ENCODE results near the gene TSKU.
"Not testable (repeated sequence)": the region's sequence is repeated elsewhere in the genome, so short reads cannot be mapped to it uniquely, and the experiment has no call there.

TSKU gene, protein sequence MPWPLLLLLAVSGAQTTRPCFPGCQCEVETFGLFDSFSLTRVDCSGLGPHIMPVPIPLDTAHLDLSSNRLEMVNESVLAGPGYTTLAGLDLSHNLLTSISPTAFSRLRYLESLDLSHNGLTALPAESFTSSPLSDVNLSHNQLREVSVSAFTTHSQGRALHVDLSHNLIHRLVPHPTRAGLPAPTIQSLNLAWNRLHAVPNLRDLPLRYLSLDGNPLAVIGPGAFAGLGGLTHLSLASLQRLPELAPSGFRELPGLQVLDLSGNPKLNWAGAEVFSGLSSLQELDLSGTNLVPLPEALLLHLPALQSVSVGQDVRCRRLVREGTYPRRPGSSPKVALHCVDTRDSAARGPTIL

DNA sequence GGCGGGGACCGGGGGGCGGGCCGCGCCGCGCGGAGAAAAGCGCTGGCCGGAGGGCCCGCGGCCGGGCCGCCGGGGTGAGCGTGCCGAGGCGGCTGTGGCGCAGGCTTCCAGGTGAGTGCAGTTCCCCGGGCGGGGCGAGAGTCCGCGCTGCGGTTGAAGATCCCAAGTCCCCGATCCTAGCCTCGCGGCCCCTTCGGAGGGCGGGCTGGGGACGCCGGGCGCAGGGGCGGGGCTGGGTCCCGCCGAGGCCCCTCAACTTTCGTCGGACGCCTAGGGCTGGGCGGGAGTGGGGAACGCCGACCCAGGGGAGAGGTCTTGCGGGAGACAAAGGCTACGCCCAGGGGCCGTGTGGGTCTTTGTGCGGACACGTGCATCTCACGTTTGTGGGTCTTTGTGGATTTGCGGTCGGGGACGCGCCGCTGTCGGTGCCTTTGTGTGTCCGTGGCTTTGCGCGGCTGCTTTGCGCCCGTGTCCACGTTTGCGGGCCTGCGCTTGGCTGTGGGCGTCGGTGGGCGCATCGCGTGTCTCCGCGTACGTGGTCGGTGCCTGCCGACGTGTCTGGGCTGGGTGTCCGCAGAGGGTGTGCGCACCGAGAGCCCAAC, at the start of gene TSKU:
TSS of gene TSKU (plus strand) at position 63 of the 602 bp plus-strand sequence. CDS start 12,261 bp downstream, outside the sequence.
- no peak for FAIRE-seq

DNA sequence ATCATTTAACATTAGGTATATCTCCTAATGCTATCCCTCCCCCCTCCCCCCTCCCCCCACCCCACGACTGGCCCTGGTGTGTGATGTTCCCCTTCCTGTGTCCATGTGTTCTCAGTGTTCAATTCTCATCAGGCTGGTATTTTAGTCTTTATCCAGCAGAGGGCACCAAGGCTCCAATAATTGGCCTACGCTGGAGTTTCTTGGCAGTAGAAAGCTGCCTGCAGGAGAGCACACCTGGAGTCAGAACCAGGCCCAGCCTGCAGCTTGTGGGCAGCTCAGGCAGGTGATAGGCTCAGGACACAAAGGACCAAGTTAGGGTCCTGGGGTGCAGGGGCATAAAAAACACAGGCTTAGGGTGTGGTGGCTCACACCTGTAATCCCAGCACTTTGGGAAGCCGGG, 49.2 kb upstream of the TSKU start:
- FAIRE-seq = not testable (repeated sequence)

DNA sequence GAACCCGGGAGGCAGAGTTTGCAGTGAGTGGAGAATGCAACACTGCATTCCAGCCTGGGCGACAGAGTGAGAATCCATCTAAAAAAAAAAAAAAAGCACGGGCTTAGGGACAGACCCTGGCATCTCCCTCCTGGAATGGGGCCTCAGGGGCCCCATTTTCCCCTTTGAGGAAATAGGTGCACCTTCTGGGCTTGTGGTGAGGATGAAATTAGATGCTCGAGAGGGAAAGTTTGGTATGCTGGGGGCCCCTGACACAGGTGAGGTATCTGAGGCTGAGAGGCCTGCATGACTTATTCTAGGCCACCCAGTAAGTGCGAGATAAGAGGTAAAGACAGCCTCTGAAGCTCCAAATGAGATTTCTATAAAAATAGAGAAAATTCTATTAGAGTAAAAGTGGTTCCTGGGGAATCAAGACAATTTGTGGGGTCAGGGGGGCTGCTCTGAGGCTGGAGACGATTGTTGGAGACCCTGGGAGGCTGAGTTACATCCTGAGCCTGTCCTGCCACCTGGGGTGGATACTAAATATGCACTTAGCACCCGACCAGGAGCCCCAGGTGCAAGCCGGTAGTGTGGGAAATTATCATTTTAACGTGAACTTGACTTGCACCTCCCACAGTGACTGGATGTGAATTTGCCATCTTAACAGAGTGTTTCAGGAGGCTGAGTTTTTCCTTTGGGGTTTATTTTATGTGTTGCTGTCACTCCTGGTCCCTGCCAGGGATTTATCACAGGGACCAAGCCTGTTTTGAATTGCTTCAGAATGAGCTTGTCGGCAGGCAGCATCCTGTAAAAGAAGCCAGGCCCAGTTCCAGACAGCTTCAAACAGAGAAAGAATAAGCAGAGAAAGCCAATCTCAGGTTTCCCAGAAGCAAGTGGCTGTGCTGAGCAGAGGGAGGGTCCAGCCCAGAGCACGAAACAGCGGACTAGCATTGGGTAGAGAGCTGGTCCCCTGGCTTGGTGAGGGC, 48.4 kb upstream of the TSKU start:
- no peak for FAIRE-seq

DNA sequence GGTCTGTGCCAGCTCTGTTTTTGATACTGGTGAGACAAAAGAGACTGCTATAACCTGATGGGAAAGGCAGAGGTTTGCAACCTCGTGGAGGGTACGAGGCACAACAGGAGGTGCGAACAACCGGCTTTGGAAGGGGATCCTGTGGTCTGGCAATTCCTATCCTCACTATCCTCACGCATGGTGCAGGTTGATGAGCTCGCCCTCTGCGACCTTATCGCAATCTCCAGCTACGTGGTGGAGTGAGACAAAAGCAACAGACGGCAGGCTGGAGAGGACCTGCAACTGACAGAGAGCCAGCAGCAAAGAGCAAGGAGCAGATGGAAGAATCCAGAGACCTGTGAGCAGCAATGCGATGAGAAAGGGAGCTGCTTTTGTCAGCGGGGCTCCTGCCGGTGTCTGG, 47.3 kb upstream of the TSKU start:
- FAIRE-seq = no peak

DNA sequence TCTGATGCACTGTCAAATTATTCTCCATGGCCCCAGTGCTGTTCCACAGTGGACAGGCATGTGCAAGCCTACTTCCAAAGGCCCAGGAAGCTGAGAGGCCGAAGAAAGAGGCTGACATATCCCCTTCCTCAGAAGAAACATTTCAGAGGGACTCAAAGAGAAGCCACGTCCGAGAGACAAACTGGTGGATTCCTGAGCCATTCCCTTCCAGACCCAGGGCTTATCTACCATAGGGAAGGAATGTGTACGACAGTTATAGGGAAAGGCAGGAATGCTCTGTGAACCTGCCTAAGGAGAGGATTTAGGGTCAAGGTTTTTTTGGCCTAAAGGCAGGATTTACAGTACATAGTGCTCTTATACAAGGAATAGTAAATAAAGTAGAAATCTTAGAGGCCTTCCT, 46.9 kb upstream of the TSKU start:
- no peak for FAIRE-seq

DNA sequence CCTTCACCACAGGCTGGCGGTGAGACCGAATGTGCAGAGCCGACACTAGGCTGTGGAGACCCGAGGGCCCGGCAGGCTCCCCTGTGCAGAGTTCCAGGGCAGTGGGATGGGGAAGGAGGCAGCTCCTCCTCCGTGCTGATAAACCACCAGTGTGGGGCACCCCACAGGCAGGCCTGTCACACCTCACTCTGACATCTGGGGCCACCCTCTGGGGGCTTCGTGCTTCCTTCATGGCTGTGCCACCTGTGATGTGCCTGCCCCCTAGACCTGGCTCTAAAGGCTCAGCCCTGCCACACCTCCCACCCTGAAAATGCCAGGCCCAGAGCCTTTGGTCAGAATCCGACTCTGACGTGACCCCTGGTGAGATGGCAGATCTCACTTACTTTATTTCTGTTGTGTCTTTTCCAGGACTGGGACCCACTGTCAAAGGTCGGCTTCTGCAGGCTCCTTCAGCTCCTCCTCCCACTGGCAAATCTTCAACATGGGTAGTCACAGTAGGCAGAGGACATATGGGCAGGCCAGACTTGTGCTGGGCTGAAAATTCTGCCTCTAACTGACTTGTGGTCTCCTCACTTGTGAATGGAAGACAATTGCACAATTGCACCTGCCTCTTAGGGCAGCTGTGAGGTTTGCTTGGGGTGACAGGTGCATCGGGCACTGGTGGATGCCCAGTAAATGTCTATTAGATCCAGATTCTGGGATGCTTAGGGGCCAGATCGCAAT, 46.2 kb upstream of the TSKU start:
- no peak for FAIRE-seq

DNA sequence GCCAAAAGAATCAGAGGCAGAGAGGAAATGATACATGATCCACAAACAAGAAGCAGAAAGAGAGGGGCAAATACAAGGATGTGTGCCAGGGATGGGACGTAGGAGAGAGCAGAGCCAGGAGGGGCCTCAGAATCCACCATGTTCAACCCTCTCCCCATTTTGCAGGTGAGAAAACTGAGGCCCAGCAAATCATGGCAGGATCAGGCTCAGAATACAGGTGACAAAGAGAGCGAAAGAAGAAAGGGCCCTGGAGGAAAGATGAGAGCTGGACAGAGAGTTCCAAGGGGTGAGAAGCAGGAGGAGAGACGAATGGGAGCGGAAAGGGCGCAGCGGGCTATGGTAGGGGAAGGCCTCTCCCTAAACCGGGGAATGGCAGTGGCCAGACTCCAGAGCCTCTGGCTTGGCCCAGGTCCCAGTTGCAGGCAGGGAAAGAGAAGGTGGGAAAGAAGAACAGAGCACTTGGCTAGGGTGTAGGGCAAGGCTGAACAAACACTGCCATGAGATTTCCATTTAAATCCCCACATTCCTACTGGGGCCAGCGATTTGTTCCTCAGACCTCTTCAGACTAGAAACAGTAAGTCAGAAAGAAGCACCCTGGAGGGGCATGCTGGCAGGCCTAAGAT, 44.4 kb upstream of the TSKU start:
- no peak for FAIRE-seq

DNA sequence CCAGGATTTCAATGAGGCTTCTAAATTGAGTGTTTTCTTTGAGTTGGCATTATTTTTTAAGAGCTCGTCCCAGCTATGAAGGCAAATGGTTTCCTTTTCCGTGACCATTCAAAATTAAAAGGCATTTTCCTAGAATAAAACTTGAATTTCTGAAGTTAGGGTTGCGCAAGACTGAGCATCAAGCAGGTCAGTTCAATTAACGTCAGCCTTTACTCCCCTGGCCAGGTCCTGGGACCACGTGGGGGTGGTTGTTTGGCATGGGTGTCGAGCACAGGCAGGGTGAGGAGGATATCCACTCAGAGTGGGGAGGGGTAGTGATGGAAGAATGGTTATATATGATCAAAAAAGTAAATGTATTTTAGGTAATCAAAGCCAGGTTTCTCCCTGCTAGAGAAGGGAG, 43.4 kb upstream of the TSKU start:
- no peak for FAIRE-seq

DNA sequence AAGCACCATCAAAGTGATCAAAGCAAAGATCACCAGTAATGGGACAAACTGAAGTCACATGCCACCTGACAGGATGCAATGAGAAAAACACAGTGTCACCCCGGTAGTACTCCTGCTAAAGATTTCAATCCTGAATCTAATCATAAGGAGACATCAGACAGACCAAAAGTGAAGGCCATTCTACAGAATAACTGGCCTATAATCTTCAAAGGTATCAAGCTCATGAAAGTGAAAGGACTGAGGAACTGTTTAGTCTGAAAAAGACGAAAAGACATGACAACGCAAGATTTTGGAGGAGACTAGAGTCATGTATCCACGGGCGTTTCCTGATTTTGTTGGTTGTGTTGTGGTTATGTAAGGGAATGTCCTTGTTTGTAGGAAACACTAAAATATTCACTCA, 42.4 kb upstream of the TSKU start:
- no peak for FAIRE-seq

DNA sequence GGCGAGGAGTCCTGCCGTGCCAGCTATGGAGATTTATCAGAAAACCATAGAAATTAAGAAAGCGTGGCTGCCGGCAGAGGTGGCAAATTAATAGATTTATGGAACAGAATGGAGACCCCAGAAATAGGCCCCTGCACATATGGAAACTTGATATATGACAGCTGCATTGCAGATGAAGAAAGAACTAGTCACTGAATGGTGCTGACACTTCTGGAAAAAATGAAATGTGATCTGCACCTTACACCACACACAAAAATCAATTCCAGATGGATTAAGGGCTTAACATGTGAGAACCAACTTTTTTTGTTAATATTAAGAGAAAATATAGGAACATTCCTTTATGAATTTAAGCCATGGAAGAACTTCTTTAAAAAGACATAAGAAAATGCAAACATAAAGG, 40.3 kb upstream of the TSKU start:
- FAIRE-seq = no peak

DNA sequence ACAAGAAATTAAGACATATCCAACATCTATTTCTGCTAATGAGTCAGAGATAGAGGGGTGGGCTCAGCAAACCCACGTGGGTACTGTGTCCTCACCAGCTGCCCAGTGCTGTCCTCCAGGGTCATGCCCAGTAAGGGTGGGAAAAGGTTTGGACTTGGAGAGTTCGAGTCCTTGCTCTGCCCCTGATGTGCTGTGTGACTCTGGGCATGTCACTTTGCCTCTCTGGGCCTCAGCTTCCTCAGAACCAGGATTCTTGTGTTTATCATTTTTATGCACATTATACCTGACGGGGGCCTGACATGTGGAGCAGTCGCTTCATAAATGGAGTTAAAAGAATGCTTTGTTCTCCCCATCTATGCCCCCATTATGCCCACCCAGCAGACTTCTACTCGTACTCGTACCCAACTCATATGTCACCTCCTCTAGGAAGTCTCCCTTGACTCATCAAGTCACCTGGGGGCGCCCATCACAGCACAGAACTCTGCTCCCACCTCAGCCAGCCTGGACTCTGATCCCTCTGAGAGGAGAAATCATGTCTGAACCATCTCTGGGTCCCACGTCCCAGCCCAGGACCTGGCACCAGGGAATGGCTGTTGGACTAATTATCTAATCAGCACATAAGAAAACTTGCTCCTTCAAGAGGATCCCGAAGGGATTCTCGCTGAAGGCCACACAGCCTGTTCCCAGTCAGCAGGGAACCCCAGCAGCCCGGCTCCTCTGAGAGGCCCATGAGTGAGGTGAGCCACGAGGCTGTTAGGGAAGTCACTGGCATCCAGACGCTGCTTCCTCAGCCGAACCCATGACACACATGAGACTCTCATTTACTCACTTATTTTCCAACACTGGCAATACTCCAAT, 38.7 kb upstream of the TSKU start:
- no peak for FAIRE-seq

DNA sequence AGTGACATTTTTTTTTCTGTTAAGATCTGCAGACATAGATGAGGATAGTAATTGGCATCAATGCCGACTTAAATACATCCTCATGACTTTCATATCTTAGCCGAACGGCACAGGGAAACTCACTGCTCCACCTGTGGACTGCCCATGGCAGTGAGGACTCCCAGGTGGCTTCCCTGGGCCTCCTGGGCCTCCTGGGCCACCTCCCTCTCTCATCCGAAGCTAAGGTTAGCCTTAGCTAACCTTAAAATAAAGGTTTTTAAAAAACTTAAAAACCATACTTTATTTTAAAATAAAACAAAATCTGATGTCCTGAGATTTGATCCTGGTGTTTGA, 38.1 kb upstream of the TSKU start:
- FAIRE-seq = no peak

DNA sequence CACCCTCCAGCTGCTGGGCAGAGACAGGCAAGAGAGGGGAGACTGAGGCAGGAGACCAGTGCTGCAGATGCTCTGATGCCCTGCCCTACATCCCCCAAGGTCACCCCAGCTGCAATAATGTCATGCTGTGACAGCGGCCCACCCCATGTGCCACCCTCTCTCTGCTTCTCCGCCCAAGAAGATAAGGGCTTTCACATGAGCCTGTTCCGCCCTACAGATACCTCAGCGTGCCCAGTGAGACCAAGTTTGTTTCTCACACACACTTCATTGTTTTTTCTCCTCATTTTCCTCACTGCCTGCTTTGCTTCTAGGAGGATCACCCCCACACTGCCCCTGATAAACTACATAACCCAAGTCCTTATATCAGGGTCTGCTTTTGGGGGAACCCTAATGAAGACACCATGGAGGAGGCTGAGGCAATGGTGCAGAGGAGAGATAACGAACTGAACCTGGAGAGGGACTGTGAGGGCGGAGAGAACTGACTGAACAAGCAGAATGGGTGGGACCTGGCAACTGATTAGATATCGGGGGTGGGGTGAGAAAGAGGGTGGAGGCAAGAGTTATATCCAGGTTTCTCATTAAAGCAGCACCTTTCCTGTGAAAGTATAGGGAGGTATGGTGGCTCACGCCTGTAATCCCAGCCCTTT, 37.5 kb upstream of the TSKU start:
- no peak for FAIRE-seq

DNA sequence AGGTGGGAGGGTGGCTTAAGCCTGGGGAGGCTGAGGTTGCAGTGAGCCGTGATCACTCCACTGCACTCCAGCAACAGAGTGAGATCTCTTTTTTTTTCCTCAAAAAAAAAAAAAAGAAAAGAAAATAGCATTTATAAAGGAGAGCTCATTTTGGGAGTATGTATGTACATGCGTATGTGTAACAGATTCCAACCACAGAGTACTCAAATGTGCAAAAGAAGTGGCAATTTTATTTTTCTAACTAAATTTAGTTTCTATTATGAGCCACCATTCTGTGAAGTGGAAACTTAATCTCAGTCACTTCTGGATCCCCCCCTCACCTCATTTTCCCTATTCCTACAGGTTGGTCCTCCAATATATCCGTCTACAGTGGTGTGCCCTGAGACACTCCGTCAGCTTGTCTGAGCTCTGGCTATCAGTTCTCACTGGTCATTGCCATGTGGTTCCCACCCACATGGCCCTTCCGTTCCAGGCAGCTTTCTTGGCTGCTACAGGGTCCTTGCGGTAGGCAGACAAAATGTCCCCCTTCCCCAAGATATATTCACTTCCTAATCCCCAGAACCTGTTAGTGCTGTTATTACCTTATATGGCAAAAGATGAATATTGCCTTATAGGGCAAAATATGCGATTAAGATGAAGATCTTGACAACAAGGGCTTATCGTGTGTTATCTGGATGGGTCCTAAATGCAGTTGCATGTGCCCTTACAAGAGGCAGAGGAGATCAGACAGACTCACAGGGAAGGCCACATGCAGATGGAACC, 35.8 kb upstream of the TSKU start:
- no peak for FAIRE-seq

DNA sequence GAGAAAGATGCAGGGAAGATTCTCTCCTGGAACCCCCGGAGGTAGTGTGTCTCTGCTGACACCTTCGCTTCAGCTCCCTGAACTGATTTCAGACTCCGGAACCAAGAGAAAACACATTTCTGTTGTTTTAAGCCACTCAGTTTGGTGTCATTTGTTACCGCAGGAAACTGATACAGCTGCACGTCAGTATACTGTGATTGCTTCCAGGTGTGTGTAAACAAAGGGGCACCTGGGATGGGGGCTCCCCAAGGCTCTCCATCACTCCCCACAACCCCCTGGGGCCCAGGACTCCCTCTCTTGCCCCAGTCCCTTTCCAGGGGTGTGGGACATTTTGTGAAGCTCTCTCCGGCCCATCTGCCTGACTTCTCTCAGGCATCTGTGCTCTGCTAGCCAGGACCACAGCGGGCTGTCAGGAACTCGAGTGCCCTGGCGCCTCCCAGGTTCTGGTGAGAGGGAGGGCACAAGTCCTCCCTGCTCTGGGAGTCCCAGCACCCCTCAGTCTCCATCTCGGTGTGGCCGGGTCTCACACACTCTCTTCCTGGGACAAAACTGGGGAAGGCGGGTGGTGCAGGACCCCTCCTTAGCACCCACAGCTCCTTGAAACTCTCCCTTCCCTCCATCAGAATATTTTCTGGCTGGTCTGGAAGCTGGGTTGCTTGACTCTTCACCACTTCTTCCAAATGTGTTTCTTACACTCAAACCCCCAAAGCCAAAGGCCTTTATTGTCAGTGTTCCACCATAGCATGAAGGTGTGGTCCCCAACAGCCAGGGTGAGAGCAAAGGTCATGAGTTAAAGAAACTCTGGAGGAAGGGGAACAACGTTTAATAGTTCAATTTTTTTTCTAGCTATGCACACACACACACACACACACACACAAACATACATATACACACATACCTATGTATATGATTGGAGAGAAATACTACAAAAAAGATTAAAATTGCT, 35.0 kb upstream of the TSKU start:
- no peak for FAIRE-seq

DNA sequence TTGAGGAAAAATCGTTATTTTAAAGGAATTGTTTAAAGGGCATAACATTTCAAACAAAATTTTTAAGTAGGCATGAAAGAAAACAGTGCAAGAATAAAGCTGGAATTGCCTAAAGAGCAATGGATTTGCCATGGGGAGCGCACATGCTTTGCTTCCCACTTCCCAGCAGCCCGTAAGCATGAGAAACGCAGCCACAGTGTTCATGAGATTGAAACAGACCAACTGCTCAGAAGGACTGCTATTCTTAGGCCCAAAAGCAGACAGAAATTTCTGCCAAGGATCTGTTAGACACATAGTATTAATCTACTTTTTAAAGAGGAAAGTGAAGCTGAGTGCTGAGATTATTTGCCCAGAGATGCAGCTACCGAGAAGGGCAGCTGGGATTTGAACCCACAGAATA, 34.2 kb upstream of the TSKU start:
- FAIRE-seq = no peak

DNA sequence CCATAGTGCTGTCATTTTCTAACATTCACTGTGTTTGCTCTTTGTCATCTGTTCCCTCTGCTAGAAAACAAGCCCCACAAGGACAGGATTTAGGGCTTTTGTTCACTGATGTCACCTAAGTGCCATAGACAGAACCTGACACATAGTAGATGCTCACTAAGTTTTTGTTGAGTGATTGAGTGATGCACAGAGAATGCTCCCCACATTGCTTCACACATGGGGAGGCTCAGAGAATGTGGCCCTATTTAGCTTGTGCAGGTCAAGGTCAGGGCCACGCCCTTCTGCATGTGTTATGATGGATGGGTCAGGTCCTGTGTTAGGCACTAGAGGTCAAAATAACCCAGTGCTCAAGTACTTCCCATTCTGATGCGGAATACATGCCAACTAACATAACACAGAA, 33.1 kb upstream of the TSKU start:
- FAIRE-seq = no peak

DNA sequence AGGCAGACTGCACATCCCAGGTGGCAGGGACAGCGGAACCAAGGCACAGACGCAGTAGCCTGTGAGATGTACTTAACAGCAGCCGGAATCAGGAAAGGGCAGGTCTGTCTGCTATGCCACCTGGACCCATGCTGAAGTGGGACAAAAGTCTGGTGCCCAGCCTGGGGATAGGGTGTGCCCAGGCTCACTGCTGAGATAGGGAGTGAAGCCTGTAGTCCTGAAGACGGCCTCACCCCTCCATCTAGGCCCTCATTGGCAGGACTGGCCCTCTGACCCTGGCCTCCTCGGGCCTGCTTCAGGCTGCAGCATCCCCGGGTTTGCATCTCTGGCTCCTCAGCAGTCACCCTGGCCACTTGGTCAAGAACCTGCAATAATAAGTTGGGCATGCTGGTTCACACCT, 32.4 kb upstream of the TSKU start:
- FAIRE-seq = no peak

All from TTC549 (cell line).